Left lung (tissue), 10 donors: Measurements from ENCODE around the gene RBMS3. TPM values are rescaled to one million over a fixed set of nuclear protein-coding genes. Genes with fewer than 3 reads are reported as not detected.

Experiments
- ATAC-seq: fragments of 200-7000 bp; cut with Tn5 transposase; one replicate; pipeline ENCODE4 v1.9.1; 2020; ENCODE audit warnings: moderate library complexity
- DNase-seq, 4 donors: peaks; one replicate each; pipeline ENCODE4 v3.0.0-alpha.2; 2013 to 2020
- H3K27ac ChIP-seq, 2 donors: fragments of 200-600 bp; sonication (generic) in 1 of 2; one replicate each; pipeline versions ENCODE4 v1.5.0 to v1.8.0; 2020 to 2021
- H3K27me3 ChIP-seq, 2 donors: fragments of 200-600 bp; sonication (generic) in 1 of 2; one replicate each; pipeline versions ENCODE4 v1.5.0 to v1.8.0; 2020 to 2021
- H3K36me3 ChIP-seq, 2 donors: fragments of 200-600 bp; sonication (generic) in 1 of 2; one replicate each; pipeline versions ENCODE4 v1.5.0 to v1.8.0; 2020 to 2021
- H3K4me1 ChIP-seq, 2 donors: fragments of 200-600 bp; one replicate each; pipeline ENCODE4 v1.8.0; 2021
- H3K4me3 ChIP-seq, 2 donors: fragments of 200-600 bp; sonication (generic) in 1 of 2; one replicate each; pipeline versions ENCODE4 v1.5.0 to v1.8.0; 2020 to 2021; ENCODE audit warnings: mild to moderate bottlenecking in 1 of 2
- H3K9me3 ChIP-seq, 2 donors: fragments of 200-600 bp; sonication (generic) in 1 of 2; one replicate each; pipeline versions ENCODE4 v1.5.0 to v1.8.0; 2020 to 2021
- CTCF ChIP-seq, 2 donors: fragments of 200-600 bp; sonication (generic) in 1 of 2; IDR thresholded peaks; one replicate each; pipeline versions ENCODE4 v1.5.0 to v1.8.0; 2021; ENCODE audit warnings: antibody characterized with exemption in 2 of 2
- intact Hi-C, 2 donors: fragments of 100-400 bp; cut with DNase I; formaldehyde crosslinking; loops; one replicate each; pipeline versions ENCODE4 v1.11.2 to v1.14.2; 2022
- polyA plus RNA-seq, 6 donors: library from polyadenylated mRNA; unstranded; fragments of 120-200 nt; gene quantifications; one replicate each; pipeline ENCODE4 v1.2.1, GENCODE V29; 2013; ENCODE audit not compliant: insufficient read length in 6 of 6
- total RNA-seq, 2 donors: library from RNA; stranded (reverse); fragmentation: NEBNext Ultra II Directional; extraction: Animal tissue kit (Norgen Biotek cat#: 25700); gene quantifications; one replicate each; pipeline ENCODE4 v1.2.1, GENCODE V29; 2021
- donor health status: DM: no; HTN: yes; CAD: no.
- donor health status: DM: no; HTN: no; CAD: no.

RBMS3 gene
- total and polyA plus RNA-seq, 8 donors: 27.1 to 51.6 (median 37.6) TPM

GRCh38 chr3:29265509-29266072 is 15.3 kb upstream of the RBMS3 start:
- TF ChIP-seq CTCF (IDR thresholded peaks at IDR 0.05): no peak
- Histone ChIP-seq H3K4me1 (no peaks in the 10 kb centered on the region), H3K27me3 (no peaks in the 10 kb centered on the region), H3K36me3 (no peaks in the 10 kb centered on the region), H3K4me3 (no peak overlapping the region), H3K9me3 (no peaks in the 10 kb centered on the region), H3K27ac (no peak overlapping the region)
- intact Hi-C loops: no loop called here
- ATAC-seq: no peak
- DNase-seq: no peak

- H3K4me3 ChIP-seq: no peak overlapping the region
- no peaks in the 10 kb centered on the region for H3K36me3 ChIP-seq
- H3K27me3 ChIP-seq: no peaks in the 10 kb centered on the region
- H3K9me3 ChIP-seq: no peaks in the 10 kb centered on the region
- ATAC-seq: no peak
- H3K4me1 ChIP-seq: no peaks in the 10 kb centered on the region
- H3K27ac ChIP-seq: no peak overlapping the region
- DNase-seq: no peak
- intact Hi-C loops: no loop called here
- no peak for TF ChIP-seq CTCF (IDR thresholded peaks at IDR 0.05)
Observed at GRCh38 chr3:29267226-29267625, 13.6 kb upstream of the RBMS3 start.

- Histone ChIP-seq H3K9me3 (no peaks in the 10 kb centered on the region), H3K4me1 (no peaks in the 10 kb centered on the region), H3K27me3 (no peaks in the 10 kb centered on the region), H3K36me3 (no peaks in the 10 kb centered on the region), H3K4me3 (no peak overlapping the region), H3K27ac (no peak overlapping the region)
- TF ChIP-seq CTCF (IDR thresholded peaks at IDR 0.05): no peak
- no peak for DNase-seq
- no peak for ATAC-seq
- intact Hi-C loops: no loop called here
Observed at GRCh38 chr3:29268651-29269050, 12.2 kb upstream of the RBMS3 start.

GRCh38 chr3:29270752-29271151 is 10.1 kb upstream of the RBMS3 start:
- Histone ChIP-seq H3K9me3 (no peaks in the 10 kb centered on the region), H3K27me3 (no peaks in the 10 kb centered on the region), H3K36me3 (no peaks in the 10 kb centered on the region), H3K4me1 (no peaks in the 10 kb centered on the region), H3K4me3 (no peak overlapping the region), H3K27ac (no peak overlapping the region)
- intact Hi-C loops: no loop called here
- no peak for ATAC-seq
- no peak for DNase-seq
- TF ChIP-seq CTCF (IDR thresholded peaks at IDR 0.05): no peak

- TF ChIP-seq CTCF (IDR thresholded peaks at IDR 0.05): no peak
- Histone ChIP-seq H3K36me3 (no peaks in the 10 kb centered on the region), H3K4me1 (no peaks in the 10 kb centered on the region), H3K9me3 (no peaks in the 10 kb centered on the region), H3K27me3 (no peaks in the 10 kb centered on the region), H3K27ac (no peak overlapping the region), H3K4me3 (no peak overlapping the region)
- intact Hi-C loops: no loop called here
- ATAC-seq (no peak), DNase-seq (no peak)
Observed at GRCh38 chr3:29271475-29271874, 9.4 kb upstream of the RBMS3 start.
